Measurements from ENCODE around the gene LPCAT1.
"Not testable (repeated sequence)": the region's sequence is repeated elsewhere in the genome, so short reads cannot be mapped to it uniquely, and the experiment has no call there.

The LPCAT1 gene

DNA sequence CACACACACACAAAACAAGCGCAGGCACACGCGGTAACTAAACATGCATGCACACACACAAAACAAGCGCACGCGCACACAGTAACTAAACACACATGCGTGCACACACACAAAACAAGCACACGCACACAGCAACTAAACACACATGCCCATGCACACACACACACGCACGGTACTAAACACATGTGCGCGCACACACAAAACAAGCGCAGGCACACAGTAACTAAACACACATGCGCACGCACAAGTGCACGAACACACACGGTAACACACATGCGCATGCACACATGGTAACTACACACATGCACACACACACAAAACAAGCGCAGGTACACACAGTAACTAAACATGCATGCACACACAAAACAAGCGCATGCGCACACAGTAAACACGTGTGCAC is 58.6 kb downstream of the LPCAT1 start:
- no peak for DNase-seq (ENCODE audit: low read depth)

DNA sequence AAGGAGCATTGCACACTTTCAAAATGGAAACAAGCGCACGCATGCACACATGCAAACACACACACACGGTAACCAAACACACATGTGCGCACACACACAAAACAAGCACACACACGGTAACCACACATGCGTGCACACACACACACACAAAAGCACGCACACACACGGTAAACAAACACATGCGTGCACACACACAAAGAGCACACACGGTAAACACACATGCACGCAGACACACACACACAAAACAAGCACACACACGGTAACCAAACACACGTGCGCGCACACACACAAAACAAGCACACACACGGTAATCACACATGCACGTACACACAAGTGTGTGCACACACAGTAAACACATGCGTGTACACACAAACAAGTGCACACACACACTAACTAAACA is 59.2 kb downstream of the LPCAT1 start:
- DNase-seq (ENCODE audit: low read depth) = no peak

DNA sequence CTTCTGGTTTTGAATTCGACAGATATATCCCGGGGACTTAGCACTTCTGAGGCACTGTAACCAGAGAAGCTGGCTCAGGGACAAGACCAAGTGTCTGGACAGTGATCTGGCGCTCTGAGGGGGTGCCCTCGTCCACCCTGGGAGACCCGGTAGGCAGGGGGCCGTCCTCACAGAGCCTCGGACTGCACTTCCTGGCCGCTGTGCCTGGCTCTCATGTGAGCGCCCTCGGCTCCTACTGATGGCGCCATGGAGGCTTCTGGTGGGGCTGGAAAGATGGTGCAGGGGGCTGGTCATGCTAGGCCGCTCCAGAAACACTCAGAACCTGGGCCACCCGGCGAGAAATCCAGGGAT is 59.7 kb downstream of the LPCAT1 start:
- DNase-seq (ENCODE audit: low read depth) = no peak

DNA sequence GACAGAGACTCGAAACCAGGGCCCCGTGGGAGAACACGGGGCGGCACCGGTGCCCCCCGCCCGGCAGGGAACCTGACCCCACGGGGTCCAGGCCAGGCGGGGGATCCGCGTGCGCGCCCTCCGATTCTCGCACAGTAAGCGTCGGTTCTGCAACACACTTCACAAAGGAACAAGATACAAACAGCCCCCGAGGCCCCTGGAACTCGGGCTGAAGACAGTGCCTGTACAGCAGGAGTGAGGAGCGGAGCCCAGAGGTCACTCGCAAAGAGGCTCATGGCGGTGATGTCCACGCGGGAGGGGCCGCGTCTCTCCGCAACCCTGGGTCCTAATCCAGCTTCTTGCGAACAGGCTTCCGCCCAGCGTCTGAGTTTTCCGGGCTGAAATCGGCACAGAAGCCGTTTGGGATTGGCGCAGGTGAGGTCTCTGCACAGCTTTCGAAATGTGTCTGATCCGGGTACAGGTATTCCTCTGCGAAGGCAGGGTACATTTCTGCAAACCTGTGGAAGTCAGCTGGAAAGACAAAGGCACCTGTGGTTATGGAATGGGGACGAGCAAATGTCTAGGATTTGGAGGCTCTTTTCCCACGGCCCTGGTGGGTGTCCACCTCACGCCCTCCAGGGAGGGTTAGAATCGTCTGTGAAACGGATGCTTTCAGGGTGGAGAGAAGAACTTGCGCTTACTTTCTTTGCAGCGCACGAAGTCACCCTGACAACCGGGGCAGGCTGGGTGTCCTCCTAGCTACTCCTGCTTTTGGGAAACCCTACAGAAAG is 60.2 kb downstream of the LPCAT1 start:
- no peak for DNase-seq (ENCODE audit: low read depth)

DNA sequence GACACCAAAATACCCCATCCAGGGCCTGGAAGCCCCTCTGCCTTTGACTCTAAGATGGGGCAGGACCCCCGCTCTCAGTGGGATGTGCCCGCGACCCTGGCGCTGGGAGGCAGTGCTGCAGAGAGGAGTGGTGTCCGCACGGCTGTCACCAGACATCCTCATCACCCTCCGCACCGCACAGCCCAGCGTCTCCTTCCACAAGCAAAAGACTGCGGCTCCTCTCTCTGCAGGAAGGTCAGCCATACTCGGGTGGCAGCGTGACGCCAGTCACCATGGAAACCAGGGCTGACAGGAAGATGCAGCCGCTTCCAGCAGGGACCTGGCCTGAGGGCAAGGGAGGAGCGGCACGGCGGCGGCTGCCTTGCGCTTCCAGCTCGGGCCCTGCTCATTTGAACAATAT is 61.4 kb downstream of the LPCAT1 start:
- DNase-seq (ENCODE audit: low read depth) = no peak

DNA sequence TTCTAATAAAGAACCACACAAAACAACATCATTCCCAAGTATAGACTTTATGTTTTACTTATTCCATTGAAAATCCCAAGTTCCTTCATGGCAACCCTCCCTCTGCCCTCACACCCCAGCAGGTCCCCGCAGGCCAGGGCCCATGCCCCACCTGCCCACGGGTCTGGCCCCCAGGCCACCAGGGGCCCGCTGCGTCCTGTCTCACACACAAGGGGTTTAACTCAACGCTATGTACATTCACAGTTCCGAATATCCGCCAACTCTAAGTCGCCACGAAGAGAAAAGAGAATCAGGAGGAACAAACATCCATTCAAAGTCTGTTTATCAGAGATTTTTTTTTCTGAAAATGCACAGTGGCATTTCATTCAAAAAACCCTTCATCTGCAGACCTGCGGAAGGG is 62.4 kb downstream of the LPCAT1 start:
- DNase-seq (ENCODE audit: low read depth) = no peak

DNA sequence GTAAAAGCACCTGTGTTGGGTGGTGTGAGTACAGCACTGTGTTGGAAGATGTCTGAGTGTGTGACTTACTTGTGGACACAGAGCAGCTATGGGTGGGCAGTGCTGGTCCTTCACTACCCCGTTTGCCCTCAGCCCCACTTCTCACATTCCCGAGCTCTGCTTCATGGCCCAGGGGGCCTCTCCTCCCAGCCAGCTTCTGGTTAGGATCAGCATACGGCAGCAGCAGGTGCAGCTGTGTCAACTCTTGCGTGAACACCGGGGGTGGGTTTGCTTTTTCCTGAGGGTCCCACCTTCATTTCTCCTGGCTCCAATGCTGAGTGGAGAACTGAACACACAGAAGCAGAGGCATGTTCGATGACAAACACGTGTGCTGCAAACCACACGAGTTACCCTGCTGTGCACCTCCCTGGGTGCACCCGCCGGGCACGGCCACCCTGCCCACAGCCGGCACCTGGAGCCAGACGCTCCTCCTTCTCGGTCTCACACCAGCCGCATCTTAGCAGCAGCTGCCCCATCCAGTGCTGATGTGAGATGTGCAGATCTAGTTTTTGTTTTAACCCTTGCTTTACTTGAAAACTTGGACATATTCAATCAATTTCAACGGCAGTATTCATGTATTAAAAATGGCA is 63.6 kb downstream of the LPCAT1 start:
- no peak for DNase-seq (ENCODE audit: low read depth)

DNA sequence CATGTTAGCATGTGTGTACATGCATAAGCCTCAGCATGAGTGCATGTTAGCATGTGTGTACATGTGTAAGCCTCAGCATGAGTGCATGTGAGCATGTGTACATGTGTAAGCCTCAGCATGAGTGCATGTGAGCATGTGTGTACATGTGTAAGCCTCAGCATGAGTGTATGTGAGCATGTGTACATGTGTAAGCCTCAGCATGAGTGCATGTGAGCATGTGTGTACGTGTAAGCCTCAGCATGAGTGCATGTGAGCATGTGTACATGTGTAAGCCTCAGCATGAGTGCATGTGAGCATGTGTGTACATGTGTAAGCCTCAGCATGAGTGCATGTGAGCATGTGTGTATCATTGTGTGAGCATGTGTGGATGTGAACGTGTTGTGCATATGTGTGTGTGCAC is 64.3 kb downstream of the LPCAT1 start:
- DNase-seq (ENCODE audit: low read depth) = not testable (repeated sequence)

DNA sequence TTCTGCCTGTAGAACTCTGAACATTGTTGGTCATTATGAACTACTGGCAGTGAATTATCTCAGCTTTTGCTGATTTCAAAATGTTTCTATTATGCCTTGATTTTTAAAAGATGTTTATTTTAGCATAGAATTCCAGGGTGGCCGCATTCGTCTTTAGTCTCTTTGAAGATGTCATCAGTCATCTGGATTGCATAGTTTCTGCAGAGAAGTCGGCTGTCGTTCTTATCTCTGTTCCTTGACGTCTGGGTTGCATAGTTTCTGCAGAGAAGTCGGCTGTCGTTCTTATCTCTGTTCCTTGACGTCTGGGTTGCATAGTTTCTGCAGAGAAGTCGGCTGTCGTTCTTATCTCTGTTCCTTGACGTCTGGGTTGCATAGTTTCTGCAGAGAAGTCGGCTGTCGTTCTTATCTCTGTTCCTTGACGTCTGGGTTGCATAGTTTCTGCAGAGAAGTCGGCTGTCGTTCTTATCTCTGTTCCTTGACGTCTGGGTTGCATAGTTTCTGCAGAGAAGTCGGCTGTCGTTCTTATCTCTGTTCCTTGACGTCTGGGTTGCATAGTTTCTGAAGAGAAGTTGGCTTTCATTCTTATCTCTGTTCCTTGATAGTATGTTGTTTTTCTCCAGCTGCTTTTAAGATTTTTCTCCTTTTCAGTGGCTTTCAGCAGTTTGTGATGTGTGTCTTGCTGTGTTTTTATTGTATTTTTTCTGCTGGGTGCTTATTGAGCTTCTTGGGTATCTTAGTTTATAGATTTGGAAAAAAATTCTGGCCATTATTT is 67.5 kb downstream of the LPCAT1 start:
- not testable (repeated sequence) for DNase-seq (ENCODE audit: low read depth)

DNA sequence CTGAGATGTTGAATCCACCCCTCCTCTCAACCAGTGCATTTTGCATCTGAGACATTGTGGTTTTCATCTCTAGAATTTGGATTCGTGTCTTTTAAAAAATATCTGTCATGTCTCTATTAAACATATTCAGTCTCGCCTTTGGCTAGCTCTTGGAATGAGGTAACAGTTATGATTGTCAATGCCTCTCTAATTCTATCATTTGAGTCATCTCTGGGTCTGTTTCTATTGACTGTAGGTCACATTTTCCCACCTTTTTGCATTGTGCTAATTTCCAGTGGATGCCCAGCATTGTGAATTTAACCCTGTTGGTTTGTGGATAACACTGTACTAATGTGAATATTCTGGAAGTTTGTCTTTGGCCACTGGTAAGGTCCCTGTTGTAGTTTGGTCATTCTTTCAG is 70.1 kb downstream of the LPCAT1 start:
- no peak for DNase-seq (ENCODE audit: low read depth)

DNA sequence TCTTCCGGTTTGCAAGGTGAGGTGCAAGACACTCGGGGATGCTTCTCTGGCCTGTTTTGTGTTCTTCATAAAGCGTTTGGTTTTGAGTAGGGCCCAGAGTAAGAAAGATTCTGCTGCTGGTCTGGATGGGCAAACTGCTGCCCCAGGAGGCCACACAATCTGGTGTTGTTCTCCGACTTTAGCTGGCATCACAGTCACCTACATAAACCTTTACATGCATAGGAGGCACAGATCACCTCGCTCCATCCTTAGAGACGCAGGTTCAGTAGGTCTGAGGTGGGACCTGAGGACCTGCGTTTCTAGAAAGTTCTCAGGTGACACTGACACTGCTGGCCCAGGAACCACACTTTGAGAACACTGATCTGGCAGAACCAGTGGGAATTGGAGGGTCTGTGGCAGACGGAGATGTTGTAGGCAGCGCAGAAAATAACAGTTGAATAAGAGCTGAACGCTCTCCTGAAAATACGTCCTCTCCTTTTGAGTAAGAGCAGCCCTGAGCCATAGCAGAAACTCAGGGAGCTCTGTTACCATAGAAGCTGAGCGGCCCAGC is 74.6 kb downstream of the LPCAT1 start:
- DNase-seq (ENCODE audit: low read depth) = no peak

DNA sequence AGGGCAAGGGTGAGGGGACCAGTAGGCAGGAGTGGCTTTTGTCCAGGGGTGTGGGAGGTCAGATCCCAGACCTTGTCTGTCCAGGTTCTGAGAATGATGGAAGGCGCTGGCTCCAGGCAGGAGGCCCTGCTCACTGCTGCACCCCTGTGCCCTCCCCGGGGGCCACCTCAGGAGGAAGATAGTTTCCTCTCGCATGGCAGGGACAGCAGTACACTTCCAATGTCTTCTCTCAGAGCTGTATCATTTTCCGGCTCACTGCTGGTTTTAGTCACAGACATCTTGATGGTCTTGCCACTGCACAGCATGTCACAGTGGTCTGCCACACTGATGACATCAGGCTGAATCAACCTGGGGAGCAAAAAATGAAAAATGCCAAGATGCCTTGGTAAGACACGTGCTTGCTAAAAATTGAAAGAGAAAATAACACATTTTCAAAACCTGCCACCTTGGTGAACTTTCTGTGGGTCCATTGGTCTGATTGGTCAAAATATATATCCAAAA is 75.2 kb downstream of the LPCAT1 start:
- DNase-seq (ENCODE audit: low read depth) = no peak

DNA sequence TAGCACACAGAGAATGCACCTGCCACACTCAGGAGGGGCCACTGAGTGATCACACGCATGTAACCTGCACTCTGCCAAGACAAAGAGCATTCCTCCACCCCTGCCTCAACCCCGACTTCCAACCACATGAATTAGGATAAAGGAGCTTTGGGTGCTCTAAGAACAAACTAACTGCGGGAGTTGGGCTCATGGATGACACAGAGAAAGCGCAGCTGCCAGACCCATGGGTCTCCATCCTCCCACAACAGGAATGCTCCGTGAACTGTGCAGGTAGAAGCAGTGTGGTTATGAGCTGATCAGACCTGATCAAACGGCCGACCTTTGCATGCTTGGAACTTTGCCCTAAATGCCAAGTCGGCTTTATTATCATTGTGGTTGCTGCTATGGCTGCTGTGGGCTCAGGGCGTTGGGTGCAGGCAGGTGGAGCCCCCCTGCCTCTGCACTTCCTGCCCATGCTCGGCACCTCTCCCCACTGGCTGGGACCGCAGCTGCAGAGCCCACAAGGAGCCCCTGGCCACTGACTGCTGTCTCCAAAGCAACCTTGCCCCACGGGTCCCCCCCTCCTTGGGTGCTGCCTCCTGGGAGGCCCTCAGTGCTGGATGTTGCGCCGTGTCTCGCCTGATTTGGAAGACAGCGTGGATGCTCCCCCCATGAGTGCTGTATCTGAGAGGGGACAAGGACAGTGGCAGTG is 75.9 kb downstream of the LPCAT1 start:
- DNase-seq (ENCODE audit: low read depth) = no peak

DNA sequence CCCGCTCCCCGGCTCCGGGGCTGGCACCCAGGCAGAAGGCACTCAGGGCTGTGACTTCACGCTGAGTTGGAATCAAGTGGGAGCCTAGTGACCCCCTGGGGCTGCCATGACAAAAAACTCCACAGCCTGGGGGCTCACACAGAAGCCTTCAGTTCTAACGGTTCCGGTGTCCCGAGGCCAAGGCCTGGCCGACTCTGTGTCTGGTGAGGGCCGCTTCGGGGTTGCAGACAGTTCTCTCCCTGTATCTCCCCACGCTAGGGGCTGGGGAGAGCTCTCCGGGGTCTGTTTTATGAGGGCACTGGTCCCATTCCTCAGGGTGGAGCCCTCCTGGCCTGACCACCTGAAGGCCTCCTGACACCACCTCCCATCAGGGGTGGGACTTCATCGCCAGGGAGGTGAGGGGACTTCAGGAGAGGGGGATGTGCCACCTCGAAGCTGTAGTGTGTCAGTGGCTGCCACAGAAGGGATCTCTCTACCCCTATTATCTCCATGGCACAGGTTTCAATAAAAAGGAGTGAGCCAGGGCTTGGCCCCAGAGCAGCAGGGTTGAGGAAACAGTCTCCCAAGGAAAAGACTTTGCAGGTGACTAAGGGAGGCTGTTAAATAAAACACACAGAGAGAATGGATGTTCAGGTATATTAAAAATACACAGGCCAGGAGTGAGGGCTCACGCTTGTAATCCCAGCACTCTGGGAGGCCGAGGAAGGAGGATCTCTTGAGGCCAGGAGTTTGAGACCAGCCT is 77.0 kb downstream of the LPCAT1 start:
- no peak for DNase-seq (ENCODE audit: low read depth)

DNA sequence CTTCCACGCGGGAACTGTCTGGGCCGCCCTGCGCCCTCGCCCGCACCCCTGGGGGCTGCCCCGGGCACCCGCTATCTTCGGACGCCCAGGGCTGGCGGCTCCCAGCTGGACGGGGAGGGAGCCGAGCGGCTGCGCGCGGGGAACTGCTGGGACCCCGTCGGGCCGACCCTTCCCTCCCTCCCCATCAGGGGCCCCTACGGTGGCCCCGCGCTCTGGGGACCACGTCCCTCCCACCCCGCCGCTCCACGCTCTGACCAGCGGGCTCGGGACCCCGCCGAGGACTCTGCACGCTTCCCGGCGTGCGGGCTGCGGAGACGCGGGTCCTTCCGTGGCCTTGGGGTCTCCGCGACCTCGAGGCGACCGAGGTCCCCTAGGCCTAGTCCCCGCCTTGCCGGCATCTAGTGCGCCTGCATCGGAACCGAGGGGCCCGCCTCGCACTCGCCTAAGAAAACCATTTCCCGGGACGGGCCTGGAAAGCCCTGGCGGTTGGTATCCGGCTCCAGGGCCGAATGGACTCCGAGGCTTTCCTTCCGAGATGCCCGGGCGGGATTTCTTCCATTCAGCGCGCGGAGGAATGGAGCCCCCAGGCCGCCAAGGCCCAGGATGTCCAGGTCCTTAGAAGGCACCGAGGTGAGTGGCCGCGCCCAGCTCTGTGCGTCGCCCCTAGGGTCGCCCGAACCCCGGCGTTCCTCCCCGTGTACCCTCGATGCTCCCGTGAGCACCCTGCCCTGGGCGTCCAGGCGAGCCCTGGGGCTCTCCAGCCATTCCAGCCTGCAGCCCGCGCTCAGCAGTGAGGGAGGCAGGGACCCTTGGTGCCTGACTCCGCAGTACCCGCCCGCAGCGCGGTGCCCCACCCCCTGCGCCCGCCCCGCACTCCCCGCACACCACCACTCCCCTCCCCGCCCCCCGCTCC is 77.8 kb downstream of the LPCAT1 start:
- no peak for DNase-seq (ENCODE audit: low read depth)

DNA sequence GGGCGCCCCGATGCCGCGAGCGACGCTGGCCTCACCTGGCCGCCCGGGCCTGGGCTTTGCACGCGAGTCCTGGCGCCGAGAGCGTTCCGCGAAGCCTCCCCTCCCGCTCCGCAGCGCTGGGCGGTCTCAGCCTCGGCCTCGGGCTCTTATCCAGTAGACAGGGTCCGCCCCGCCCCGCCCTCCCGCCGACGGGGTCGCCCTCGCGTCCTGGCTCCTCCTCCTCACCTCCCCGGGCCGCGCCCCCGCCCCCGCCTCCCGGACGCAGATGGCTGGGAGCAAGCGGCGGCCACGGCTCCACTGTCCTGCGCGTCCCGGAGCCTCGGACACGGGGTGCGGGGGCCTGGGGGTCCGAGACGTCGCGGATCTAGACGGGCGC is 78.5 kb downstream of the LPCAT1 start, which contains the start of gene SLC6A3:
SLC6A3 (minus strand) TSS at position 128 of the 376 bp plus-strand sequence. CDS start 2,243 bp downstream, outside the sequence.
- no peak for DNase-seq (ENCODE audit: low read depth)

DNA sequence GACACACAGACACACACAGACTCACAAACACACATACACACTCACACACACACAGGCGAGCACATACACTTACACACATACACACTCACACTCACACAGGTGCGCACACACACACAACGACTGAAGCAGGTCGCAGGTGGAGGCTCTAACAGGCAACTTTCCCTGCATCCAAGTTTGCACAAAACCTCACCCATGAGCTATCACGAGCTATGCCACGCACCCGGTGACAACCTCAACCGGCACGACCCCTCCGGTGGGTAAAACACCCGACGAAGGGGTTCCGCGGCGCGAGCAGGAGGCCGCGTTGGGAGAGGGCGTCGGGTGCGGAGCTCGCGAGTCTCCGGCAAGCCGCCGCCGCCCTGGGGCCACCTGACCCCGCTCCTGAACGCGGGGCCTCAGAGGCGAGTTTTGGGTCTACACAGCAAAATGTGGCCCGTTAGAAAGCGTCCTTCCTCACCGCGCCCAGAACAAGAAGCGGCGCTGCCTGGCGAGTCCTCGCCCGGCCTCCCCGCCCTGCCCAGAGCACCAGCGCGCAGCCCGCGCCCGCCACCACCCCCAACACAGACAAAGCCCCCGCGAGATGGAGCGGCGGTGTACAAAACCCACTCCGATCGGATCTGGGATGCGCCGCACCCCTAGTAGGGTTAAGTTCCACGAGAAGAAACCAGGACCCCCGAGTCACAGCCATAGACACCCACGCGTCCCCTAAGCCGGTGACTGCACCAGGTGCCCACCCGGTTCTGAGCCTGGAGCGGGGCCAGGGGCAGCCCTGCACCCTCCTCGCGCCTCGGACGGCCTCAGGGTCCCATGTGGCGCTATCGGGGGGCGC is 79.2 kb downstream of the LPCAT1 start:
- DNase-seq (ENCODE audit: low read depth) = no peak

DNA sequence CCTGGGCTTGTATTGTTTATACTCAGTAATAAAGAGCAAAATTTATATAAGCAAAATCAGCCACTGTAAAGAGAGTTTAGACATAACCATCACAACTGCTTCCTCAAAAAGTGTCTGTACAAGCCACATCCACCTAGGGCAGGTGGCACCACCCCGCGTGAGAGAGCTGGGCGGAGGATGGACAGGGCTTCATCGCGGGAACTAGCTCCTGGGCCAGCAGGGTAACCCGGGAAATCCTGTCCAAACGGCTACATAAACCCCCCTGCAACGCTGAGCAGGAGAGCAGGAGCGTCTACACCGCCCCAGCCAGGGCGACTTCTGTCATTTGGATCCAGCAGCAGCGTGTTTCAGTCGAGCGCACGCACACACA is 79.8 kb downstream of the LPCAT1 start:
- no peak for DNase-seq (ENCODE audit: low read depth)

DNA sequence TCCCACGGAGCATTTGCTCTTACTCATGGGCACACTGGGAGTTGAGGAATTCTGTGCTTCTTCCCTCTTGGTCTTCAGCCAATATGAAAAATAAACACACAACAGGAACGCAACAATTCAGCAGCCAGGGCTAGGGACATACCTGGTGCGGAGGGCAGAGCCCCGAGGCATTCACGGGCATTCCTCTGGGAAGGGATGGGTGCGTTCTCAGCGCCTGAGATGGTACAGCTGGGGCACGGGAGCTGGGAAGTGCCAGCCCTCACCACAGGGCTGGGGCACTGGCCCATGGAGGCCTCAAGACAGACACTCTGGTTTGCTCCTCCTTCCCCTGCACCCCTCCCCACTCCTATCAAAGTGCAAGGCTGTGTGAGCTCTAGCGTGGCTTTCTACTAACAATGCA is 80.6 kb downstream of the LPCAT1 start:
- no peak for DNase-seq (ENCODE audit: low read depth)
